Astrocyte of the spinal cord (primary cell): ENCODE measurements around the gene PIM2.

ENCODE experiments used
- DNase-seq: peaks from one replicate; pipeline ENCODE4 v3.0.0; 2011; ENCODE audit warnings: low read depth, low spot score
- H3K4me3 ChIP-seq: 2 replicates; pipeline ENCODE4 v1.5.1; 2011; ENCODE audit warnings: low read depth, mild to moderate bottlenecking, low read length, moderate library complexity
- in situ Hi-C: cut with HindIII; loops from 2 replicates; pipeline ENCODE4 v1.10.0; 2017; ENCODE audit warnings: low sequenced_read_pairs
- TF ChIP-seq, protein P1 (sequence below): IDR thresholded peaks from 2 replicates; pipeline ENCODE4 v1.5.1; 2012; ENCODE audit warnings: low read depth, mild to moderate bottlenecking, low read length, inconsistent platforms

Gene PIM2

DNA sequence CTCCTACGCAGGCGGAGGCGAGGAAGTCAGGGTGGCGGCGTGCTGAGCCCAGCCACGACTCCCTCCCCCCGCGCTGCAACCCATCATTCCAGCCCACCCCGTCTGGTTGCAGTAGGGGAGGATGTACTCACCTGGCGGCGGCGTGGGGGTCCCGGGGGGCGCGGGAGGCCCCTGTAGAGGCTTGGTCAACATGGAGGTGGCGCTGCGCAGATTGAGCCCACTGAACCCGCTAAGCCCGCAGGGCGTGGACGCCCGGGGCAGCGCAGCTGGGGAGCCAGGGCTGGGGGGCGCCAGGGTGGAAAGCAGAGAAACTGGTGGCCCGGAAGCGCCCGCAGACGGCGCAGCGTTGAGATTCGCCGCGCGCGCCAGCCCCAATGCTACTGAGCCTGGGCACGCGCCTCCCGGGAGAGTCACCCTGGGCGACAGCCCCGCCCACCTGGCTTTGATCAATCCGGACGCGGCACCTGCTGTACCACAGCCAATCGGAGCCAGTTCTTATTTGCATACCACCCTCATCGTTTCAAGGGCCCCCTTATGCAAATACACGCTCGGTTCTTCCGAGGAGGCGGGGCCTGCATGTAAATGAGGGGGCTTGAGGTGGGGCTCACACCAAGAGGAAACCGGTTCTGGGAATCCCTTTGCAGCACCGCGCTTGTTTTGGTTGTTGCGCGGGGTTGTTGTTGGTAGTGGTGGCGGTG is at the start of gene PIM2:
PIM2 (minus strand) TSS at position 382 of the 698 bp plus-strand sequence; CDS start at position 192, 190 bp downstream.
- peak; percentile 87 for DNase-seq
- H3K4me3 ChIP-seq: peak within 1 kb of the TSS; percentile 57
- TF ChIP-seq, protein P1, sequence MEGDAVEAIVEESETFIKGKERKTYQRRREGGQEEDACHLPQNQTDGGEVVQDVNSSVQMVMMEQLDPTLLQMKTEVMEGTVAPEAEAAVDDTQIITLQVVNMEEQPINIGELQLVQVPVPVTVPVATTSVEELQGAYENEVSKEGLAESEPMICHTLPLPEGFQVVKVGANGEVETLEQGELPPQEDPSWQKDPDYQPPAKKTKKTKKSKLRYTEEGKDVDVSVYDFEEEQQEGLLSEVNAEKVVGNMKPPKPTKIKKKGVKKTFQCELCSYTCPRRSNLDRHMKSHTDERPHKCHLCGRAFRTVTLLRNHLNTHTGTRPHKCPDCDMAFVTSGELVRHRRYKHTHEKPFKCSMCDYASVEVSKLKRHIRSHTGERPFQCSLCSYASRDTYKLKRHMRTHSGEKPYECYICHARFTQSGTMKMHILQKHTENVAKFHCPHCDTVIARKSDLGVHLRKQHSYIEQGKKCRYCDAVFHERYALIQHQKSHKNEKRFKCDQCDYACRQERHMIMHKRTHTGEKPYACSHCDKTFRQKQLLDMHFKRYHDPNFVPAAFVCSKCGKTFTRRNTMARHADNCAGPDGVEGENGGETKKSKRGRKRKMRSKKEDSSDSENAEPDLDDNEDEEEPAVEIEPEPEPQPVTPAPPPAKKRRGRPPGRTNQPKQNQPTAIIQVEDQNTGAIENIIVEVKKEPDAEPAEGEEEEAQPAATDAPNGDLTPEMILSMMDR: peak; percentile 3
- in situ Hi-C loops: no loop called here

DNA sequence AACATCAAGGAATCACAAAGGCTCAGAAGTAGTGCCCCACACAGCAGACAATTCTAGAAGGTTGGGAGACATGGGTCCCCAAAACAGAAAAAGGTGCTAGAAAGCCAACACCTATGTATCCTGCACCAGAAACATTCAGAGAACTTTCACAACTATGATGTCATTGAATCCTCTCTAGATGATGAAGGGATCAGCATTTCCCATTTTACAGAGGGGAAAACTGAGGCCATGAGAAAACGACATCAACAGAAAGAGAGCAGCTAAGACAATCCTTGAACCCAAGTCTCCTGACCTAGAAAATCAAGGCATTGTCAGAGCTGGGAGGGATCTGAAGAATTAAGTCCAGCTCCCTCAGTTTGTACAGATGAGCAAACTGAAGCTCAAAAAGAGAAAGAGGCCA is 49.6 kb upstream of the PIM2 start:
- no peak overlapping the region for H3K4me3 ChIP-seq
- TF ChIP-seq, protein P1: no peak
- no peak for DNase-seq
- in situ Hi-C loops: no loop called here

DNA sequence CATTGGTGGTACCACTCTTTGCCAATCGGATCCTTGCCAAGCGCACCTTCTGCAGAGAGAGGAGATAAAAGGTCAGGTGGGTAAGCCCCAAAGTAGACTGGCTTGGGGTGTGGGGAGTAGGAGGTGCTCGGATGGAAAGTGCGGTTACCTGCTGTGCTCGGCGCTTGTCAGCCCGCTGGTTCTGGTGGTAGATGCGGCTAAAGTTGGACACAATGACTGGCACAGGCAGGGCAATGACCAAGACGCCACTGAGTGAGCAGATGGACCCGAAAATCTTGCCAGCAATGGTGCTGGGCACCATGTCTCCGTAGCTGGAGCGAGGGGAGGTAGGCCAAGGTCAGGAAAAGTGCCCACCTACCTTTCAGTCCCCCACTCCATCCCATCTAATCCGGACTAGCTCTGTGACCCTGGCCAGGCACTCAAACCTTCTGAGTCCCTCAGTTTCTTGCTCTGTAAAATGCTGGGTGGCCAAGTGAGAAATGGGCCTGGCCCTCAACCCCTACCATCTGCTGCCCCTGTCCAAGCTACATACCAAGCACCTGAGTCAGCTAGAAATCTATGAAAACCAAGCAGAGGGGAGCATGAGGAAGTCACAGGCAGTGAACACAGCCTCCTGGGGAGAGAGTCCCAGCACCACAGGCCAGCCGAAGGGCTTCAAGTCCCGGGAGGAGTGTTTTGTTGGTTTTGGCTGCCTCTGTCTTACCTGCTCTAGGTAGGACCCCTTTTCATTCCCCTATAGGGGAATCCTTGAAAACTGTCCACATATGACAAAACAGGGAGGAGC is 48.2 kb upstream of the PIM2 start:
- TF ChIP-seq, protein P1: no peak
- in situ Hi-C loops: no loop called here
- H3K4me3 ChIP-seq: no peak overlapping the region
- DNase-seq: peak; percentile 38

DNA sequence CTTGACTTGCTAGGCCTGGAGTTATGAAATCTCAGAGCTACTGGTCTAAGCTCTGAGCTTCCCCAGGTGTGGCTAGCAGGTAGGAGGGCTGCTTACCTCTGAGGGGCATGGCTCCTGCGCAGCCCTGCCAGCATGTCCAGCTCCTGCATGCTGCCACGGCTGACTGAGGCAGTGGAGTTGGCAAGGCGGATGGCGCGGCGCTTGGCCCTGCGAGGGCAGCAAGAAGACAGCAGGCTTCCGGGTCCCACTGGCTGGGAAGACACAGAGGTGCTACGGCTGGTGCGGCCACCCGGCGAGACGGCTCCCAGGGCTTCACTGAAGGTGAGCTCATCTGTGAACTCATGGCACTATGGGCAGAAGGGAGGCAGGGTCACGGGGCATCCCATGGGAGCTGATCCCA is 47.1 kb upstream of the PIM2 start:
- TF ChIP-seq, protein P1: no peak
- DNase-seq: no peak
- H3K4me3 ChIP-seq: no peak overlapping the region
- in situ Hi-C loops: no loop called here

DNA sequence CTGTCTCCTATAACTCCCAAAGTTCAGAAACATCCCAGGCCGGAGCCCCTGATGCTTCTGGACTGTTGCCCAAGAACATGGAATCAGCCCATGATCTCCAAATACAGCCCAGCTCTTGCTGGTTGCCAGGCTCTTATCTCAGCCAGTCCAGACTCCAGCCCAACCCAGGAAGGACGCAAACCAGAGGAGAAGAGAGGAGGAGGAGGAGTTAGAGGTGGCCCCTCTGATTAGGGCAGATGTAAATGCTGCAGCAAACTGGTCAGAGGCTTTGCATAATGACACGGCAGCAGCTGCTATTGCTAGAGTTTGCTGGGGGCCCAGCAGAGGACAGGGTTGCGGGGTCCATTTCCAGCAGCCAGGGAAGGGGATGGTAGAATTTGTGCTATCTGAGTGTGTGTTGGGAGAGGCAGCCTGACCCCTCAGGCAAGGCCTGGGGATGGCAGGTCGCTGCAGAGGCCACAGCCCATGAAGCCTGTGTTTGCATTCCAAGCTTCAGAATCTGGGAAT is 42.8 kb upstream of the PIM2 start:
- H3K4me3 ChIP-seq: no peak overlapping the region
- no peak for DNase-seq
- TF ChIP-seq, protein P1: no peak
- in situ Hi-C loops: no loop called here

DNA sequence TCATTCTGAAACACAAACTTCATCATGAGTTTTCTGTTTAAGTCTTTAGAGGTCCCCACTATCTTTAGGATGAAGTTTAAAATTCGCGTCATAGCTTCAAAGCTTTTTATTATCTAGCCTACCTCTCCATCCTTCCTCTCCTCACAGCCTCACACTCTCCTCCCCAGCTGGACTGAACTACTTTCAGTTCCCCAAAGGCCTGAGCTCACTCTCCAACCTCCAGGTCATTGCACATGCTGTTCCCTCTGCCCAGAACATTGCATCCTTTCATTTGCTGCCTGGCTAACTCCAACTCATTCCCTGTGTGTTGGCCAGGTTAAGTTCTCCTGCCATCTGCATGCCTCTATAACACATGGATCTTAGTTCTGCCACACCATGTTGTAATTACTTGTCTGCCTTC is 41.5 kb upstream of the PIM2 start:
- in situ Hi-C loops: no loop called here
- no peak for DNase-seq
- TF ChIP-seq, protein P1: no peak
- H3K4me3 ChIP-seq: no peak overlapping the region
